ENCODE results near the gene GOLIM4. TPM values are rescaled to one million over a fixed set of nuclear protein-coding genes. Genes with fewer than 3 reads are reported as not detected.
"Not testable (repeated sequence)": the region's sequence is repeated elsewhere in the genome, so short reads cannot be mapped to it uniquely, and the experiment has no call there.

Gene GOLIM4
- total RNA-seq, 2 experiments from 2014 or later, result 5.6 to 6.0 TPM

GRCh38 chr3:168034152-168034928, 61.4 kb downstream of the GOLIM4 start:
- DNase-seq (no peak), ATAC-seq (no peak)
- Mint-ChIP-seq H3K4me3 (no peak overlapping the region), H3K4me1 (ENCODE audit: low read depth) (no peaks in the 10 kb centered on the region), H3K27ac (no peak overlapping the region), H3K9me3 (ENCODE audit: insufficient read depth) (no peaks in the 10 kb centered on the region), H3K27me3 (ENCODE audit: low read depth) (no peaks in the 10 kb centered on the region), H3K36me3 (ENCODE audit: low read depth) (peaks cover 12% of the 10 kb centered on the region)
- CTCF ChIA-PET, result interaction anchor here (1.2 kb wide), 1 partner anchor 13 kb away, joined by 4 read pairs; no protein-coding TSS in a partner anchor
- POLR2A ChIA-PET, result no interaction called here

GRCh38 chr3:168030577-168030976, 65.1 kb downstream of the GOLIM4 start:
- no peak for ATAC-seq
- CTCF ChIA-PET, result interaction anchor here (1.6 to 1.8 kb wide), 2 partner anchors 10 to 13 kb away, joined by 3 to 7 read pairs; no protein-coding TSS in a partner anchor
- Mint-ChIP-seq H3K4me1 (ENCODE audit: low read depth) (peaks cover 22% of the 10 kb centered on the region), H3K27me3 (ENCODE audit: low read depth) (no peaks in the 10 kb centered on the region), H3K4me3 (no peak overlapping the region), H3K27ac (no peak overlapping the region), H3K36me3 (ENCODE audit: low read depth) (peaks cover 27% of the 10 kb centered on the region), H3K9me3 (ENCODE audit: insufficient read depth) (no peaks in the 10 kb centered on the region)
- POLR2A ChIA-PET, result no interaction called here
- DNase-seq, result no peak

- Mint-ChIP-seq H3K9me3 (ENCODE audit: insufficient read depth) (no peaks in the 10 kb centered on the region), H3K4me3 (no peak overlapping the region), H3K27ac (no peak overlapping the region), H3K4me1 (ENCODE audit: low read depth) (peaks cover 31% of the 10 kb centered on the region), H3K27me3 (ENCODE audit: low read depth) (no peaks in the 10 kb centered on the region), H3K36me3 (ENCODE audit: low read depth) (peaks cover 30% of the 10 kb centered on the region)
- POLR2A ChIA-PET, result no interaction called here
- DNase-seq (no peak), ATAC-seq (no peak)
- CTCF ChIA-PET, result interaction anchor here (1.3 to 2.0 kb wide), 2 partner anchors 11 to 102 kb away, joined by 3 to 10 read pairs; no protein-coding TSS in a partner anchor
Measured at GRCh38 chr3:168029705-168030104, 66.0 kb downstream of the GOLIM4 start.

GRCh38 chr3:168028086-168028485, 67.6 kb downstream of the GOLIM4 start:
- Mint-ChIP-seq H3K9me3 (ENCODE audit: insufficient read depth) (no peaks in the 10 kb centered on the region), H3K27ac (no peak overlapping the region), H3K4me1 (ENCODE audit: low read depth) (peaks cover 46% of the 10 kb centered on the region), H3K27me3 (ENCODE audit: low read depth) (no peaks in the 10 kb centered on the region), H3K4me3 (no peak overlapping the region), H3K36me3 (ENCODE audit: low read depth) (peaks cover 39% of the 10 kb centered on the region)
- ChIA-PET CTCF (interaction anchor here (1.1 to 2.0 kb wide), 2 partner anchors 12 to 19 kb away, joined by 3 to 10 read pairs; no protein-coding TSS in a partner anchor), POLR2A (no interaction called here)
- ATAC-seq (no peak), DNase-seq (no peak)

GRCh38 chr3:168026764-168027163, 69.0 kb downstream of the GOLIM4 start:
- CTCF ChIA-PET, result interaction anchor here (2.1 kb wide), 1 partner anchor 14 kb away, joined by 12 read pairs; no protein-coding TSS in a partner anchor

GRCh38 chr3:168025076-168025475, 70.6 kb downstream of the GOLIM4 start:
- DNase-seq (no peak), ATAC-seq (no peak)
- Mint-ChIP-seq H3K27me3 (ENCODE audit: low read depth) (no peaks in the 10 kb centered on the region), H3K27ac (no peak overlapping the region), H3K4me3 (no peak overlapping the region), H3K4me1 (ENCODE audit: low read depth) (peaks cover 56% of the 10 kb centered on the region), H3K9me3 (ENCODE audit: insufficient read depth) (no peaks in the 10 kb centered on the region), H3K36me3 (ENCODE audit: low read depth) (peaks cover 47% of the 10 kb centered on the region)
- POLR2A ChIA-PET, result no interaction called here
- CTCF ChIA-PET, result interaction anchor here (2.1 kb wide), 1 partner anchor 16 kb away, joined by 12 read pairs; no protein-coding TSS in a partner anchor

More at GRCh38 chr3:168026764-168027163, 69.0 kb downstream of the GOLIM4 start:
- Mint-ChIP-seq H3K27me3 (ENCODE audit: low read depth) (no peaks in the 10 kb centered on the region), H3K4me3 (no peak overlapping the region), H3K4me1 (ENCODE audit: low read depth) (peaks cover 56% of the 10 kb centered on the region), H3K27ac (no peak overlapping the region), H3K9me3 (ENCODE audit: insufficient read depth) (no peaks in the 10 kb centered on the region), H3K36me3 (ENCODE audit: low read depth) (peaks cover 47% of the 10 kb centered on the region)
- ATAC-seq (no peak), DNase-seq (no peak)
- POLR2A ChIA-PET, result no interaction called here

GRCh38 chr3:168024537-168024941, 71.2 kb downstream of the GOLIM4 start:
- Mint-ChIP-seq H3K4me1 (ENCODE audit: low read depth) (peaks cover 56% of the 10 kb centered on the region), H3K27ac (peak overlapping the region; percentile 68), H3K27me3 (ENCODE audit: low read depth) (no peaks in the 10 kb centered on the region), H3K9me3 (ENCODE audit: insufficient read depth) (no peaks in the 10 kb centered on the region), H3K4me3 (no peak overlapping the region), H3K36me3 (ENCODE audit: low read depth) (peaks cover 48% of the 10 kb centered on the region)
- peak; percentile 86 for ATAC-seq
- DNase-seq, result peak; percentile 64
- POLR2A ChIA-PET, result no interaction called here
- CTCF ChIA-PET, result no interaction called here

GRCh38 chr3:168021737-168022450, 73.8 kb downstream of the GOLIM4 start:
- Mint-ChIP-seq H3K27me3 (ENCODE audit: low read depth) (no peaks in the 10 kb centered on the region), H3K4me1 (ENCODE audit: low read depth) (peaks cover 44% of the 10 kb centered on the region), H3K9me3 (ENCODE audit: insufficient read depth) (no peaks in the 10 kb centered on the region), H3K27ac (no peak overlapping the region), H3K4me3 (no peak overlapping the region), H3K36me3 (ENCODE audit: low read depth) (peaks cover 47% of the 10 kb centered on the region)
- CTCF ChIA-PET, result no interaction called here
- POLR2A ChIA-PET, result no interaction called here
- no peak for ATAC-seq
- no peak for DNase-seq

- H3K9me3 Mint-ChIP-seq (ENCODE audit: insufficient read depth); H3K4me3 Mint-ChIP-seq; H3K27me3 Mint-ChIP-seq (ENCODE audit: low read depth); H3K36me3 Mint-ChIP-seq (ENCODE audit: low read depth); H3K27ac Mint-ChIP-seq; DNase-seq; H3K4me1 Mint-ChIP-seq (ENCODE audit: low read depth); ATAC-seq; POLR2A ChIA-PET; CTCF ChIA-PET: not testable (repeated sequence)
Measured at GRCh38 chr3:168011280-168011679, 84.4 kb downstream of the GOLIM4 start.

GRCh38 chr3:168006584-168006983, 89.1 kb downstream of the GOLIM4 start:
- DNase-seq (no peak), ATAC-seq (no peak)
- POLR2A ChIA-PET, result no interaction called here
- H3K4me1 Mint-ChIP-seq (ENCODE audit: low read depth), result no peaks in the 10 kb centered on the region
- peaks cover 4% of the 10 kb centered on the region for H3K27me3 Mint-ChIP-seq (ENCODE audit: low read depth)
- H3K27ac Mint-ChIP-seq, result no peak overlapping the region
- no peaks in the 10 kb centered on the region for H3K9me3 Mint-ChIP-seq (ENCODE audit: insufficient read depth)
- no peak overlapping the region for H3K4me3 Mint-ChIP-seq
- peaks cover 5% of the 10 kb centered on the region for H3K36me3 Mint-ChIP-seq (ENCODE audit: low read depth)
- CTCF ChIA-PET, result no interaction called here

- CTCF ChIA-PET, result interaction anchor here (1.3 kb wide), 1 partner anchor 37 kb away, joined by 3 read pairs; no protein-coding TSS in a partner anchor
- peaks cover 4% of the 10 kb centered on the region for H3K27me3 Mint-ChIP-seq (ENCODE audit: low read depth)
- no peak overlapping the region for H3K4me3 Mint-ChIP-seq
- H3K36me3 Mint-ChIP-seq (ENCODE audit: low read depth), result no peaks in the 10 kb centered on the region
- no peak for DNase-seq
- POLR2A ChIA-PET, result no interaction called here
- no peaks in the 10 kb centered on the region for H3K9me3 Mint-ChIP-seq (ENCODE audit: insufficient read depth)
- no peak overlapping the region for H3K27ac Mint-ChIP-seq
- ATAC-seq, result no peak
- no peaks in the 10 kb centered on the region for H3K4me1 Mint-ChIP-seq (ENCODE audit: low read depth)
Measured at GRCh38 chr3:168003911-168004310, 91.8 kb downstream of the GOLIM4 start.

- ChIA-PET CTCF (interaction anchor here (1.3 kb wide), 1 partner anchor 38 kb away, joined by 3 read pairs; no protein-coding TSS in a partner anchor), POLR2A (no interaction called here)
- ATAC-seq (no peak), DNase-seq (no peak)
- Mint-ChIP-seq H3K27ac (no peak overlapping the region), H3K9me3 (ENCODE audit: insufficient read depth) (no peaks in the 10 kb centered on the region), H3K4me3 (no peak overlapping the region), H3K36me3 (ENCODE audit: low read depth) (no peaks in the 10 kb centered on the region), H3K27me3 (ENCODE audit: low read depth) (peaks cover 7% of the 10 kb centered on the region), H3K4me1 (ENCODE audit: low read depth) (no peaks in the 10 kb centered on the region)
Measured at GRCh38 chr3:168002786-168003368, 92.8 kb downstream of the GOLIM4 start.

Data from activated CD8-positive, alpha-beta T cell treated with anti-CD3 and anti-CD28 coated beads, Interleukin-2, amount 10 ng/mL, durations not matched to agents 7 days and 5 days (primary cell).